ENCODE measurements around the gene LNX2.

DNA sequence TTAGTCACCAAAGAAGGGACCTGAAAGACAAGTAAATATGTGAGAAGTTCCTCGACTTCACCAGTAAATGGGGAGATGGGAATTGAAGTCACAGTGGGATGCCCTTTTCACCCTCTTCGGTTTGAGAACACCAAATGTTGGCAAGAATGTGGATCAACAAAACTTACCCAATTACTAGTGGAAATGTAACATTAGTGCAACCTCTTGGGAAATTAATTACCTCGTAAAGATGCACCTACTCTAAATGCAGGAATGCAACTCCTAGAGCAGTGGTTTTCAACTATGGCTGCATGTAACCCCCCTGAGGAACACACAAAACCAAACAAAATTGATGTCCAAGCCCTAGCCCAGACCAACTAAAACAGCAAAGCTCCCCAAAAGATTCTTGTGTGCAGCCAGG, 78.1 kb downstream of the LNX2 start:
- TF ChIP-seq, protein P1, sequence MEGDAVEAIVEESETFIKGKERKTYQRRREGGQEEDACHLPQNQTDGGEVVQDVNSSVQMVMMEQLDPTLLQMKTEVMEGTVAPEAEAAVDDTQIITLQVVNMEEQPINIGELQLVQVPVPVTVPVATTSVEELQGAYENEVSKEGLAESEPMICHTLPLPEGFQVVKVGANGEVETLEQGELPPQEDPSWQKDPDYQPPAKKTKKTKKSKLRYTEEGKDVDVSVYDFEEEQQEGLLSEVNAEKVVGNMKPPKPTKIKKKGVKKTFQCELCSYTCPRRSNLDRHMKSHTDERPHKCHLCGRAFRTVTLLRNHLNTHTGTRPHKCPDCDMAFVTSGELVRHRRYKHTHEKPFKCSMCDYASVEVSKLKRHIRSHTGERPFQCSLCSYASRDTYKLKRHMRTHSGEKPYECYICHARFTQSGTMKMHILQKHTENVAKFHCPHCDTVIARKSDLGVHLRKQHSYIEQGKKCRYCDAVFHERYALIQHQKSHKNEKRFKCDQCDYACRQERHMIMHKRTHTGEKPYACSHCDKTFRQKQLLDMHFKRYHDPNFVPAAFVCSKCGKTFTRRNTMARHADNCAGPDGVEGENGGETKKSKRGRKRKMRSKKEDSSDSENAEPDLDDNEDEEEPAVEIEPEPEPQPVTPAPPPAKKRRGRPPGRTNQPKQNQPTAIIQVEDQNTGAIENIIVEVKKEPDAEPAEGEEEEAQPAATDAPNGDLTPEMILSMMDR (conservative IDR thresholded peaks at IDR 0.05; ENCODE audit: low read length): no peak
- TF ChIP-seq EZH2phosphoT487 (IDR thresholded peaks at IDR 0.05; ENCODE audit: borderline replicate concordance): no peak

Data from Loucy (cell line).